Measurements from ENCODE around the gene IMPDH1. TPM values are rescaled to one million over a fixed set of nuclear protein-coding genes. Genes with fewer than 3 reads are reported as not detected.

Gene IMPDH1
- total RNA-seq, 1 donor from 2014 or later, result 81.7 TPM

GRCh38 chr7:128455543-128456254 is 45.9 kb upstream of the IMPDH1 start, which contains the start of gene HILPDA:
Gene HILPDA (plus strand): TSS chr7:128455878. CDS start chr7:128457269, 1,391 bp downstream.
- Mint-ChIP-seq H3K9me3 (ENCODE audit: unreplicated experiment) (peaks cover 6% of the 10 kb centered on the region), H3K27ac (ENCODE audit: unreplicated experiment) (peak within 1 kb of the TSS; percentile 93), H3K27me3 (ENCODE audit: unreplicated experiment) (peaks cover 2% of the 10 kb centered on the region), H3K4me3 (ENCODE audit: unreplicated experiment) (peak within 1 kb of the TSS; percentile 91), H3K36me3 (ENCODE audit: unreplicated experiment) (no peaks in the 10 kb centered on the region), H3K4me1 (ENCODE audit: low read depth, unreplicated experiment) (peaks cover 24% of the 10 kb centered on the region)
- DNase-seq, result peak; percentile 90
- TF ChIP-seq, protein P1, sequence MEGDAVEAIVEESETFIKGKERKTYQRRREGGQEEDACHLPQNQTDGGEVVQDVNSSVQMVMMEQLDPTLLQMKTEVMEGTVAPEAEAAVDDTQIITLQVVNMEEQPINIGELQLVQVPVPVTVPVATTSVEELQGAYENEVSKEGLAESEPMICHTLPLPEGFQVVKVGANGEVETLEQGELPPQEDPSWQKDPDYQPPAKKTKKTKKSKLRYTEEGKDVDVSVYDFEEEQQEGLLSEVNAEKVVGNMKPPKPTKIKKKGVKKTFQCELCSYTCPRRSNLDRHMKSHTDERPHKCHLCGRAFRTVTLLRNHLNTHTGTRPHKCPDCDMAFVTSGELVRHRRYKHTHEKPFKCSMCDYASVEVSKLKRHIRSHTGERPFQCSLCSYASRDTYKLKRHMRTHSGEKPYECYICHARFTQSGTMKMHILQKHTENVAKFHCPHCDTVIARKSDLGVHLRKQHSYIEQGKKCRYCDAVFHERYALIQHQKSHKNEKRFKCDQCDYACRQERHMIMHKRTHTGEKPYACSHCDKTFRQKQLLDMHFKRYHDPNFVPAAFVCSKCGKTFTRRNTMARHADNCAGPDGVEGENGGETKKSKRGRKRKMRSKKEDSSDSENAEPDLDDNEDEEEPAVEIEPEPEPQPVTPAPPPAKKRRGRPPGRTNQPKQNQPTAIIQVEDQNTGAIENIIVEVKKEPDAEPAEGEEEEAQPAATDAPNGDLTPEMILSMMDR (IDR thresholded peaks at IDR 0.05; ENCODE audit: partially characterized antibody, unreplicated experiment), result peak; percentile 6

- Mint-ChIP-seq H3K36me3 (ENCODE audit: unreplicated experiment) (no peaks in the 10 kb centered on the region), H3K4me3 (ENCODE audit: unreplicated experiment) (peak overlapping the region; percentile 91), H3K27ac (ENCODE audit: unreplicated experiment) (peak overlapping the region; percentile 92), H3K27me3 (ENCODE audit: unreplicated experiment) (peaks cover 2% of the 10 kb centered on the region), H3K4me1 (ENCODE audit: low read depth, unreplicated experiment) (peaks cover 24% of the 10 kb centered on the region), H3K9me3 (ENCODE audit: unreplicated experiment) (peaks cover 8% of the 10 kb centered on the region)
- DNase-seq, result no peak
- TF ChIP-seq, protein P1 (IDR thresholded peaks at IDR 0.05; ENCODE audit: partially characterized antibody, unreplicated experiment), result no peak
These were observed 45.2 kb upstream of the IMPDH1 start for GRCh38 chr7:128454808-128455542.

- peak overlapping the region; percentile 91 for H3K4me3 Mint-ChIP-seq (ENCODE audit: unreplicated experiment)
- peak overlapping the region; percentile 92 for H3K27ac Mint-ChIP-seq (ENCODE audit: unreplicated experiment)
- TF ChIP-seq, protein P1 (IDR thresholded peaks at IDR 0.05; ENCODE audit: partially characterized antibody, unreplicated experiment), result no peak
- H3K4me1 Mint-ChIP-seq (ENCODE audit: low read depth, unreplicated experiment), result peaks cover 17% of the 10 kb centered on the region
- H3K36me3 Mint-ChIP-seq (ENCODE audit: unreplicated experiment), result no peaks in the 10 kb centered on the region
- peaks cover 8% of the 10 kb centered on the region for H3K9me3 Mint-ChIP-seq (ENCODE audit: unreplicated experiment)
- DNase-seq, result peak; percentile 71
- H3K27me3 Mint-ChIP-seq (ENCODE audit: unreplicated experiment), result peaks cover 2% of the 10 kb centered on the region
These were observed 44.3 kb upstream of the IMPDH1 start for GRCh38 chr7:128453836-128454804.

GRCh38 chr7:128452552-128452951 is 42.8 kb upstream of the IMPDH1 start:
- TF ChIP-seq, protein P1 (IDR thresholded peaks at IDR 0.05; ENCODE audit: partially characterized antibody, unreplicated experiment), result no peak
- no peaks in the 10 kb centered on the region for H3K36me3 Mint-ChIP-seq (ENCODE audit: unreplicated experiment)
- no peak overlapping the region for H3K27ac Mint-ChIP-seq (ENCODE audit: unreplicated experiment)
- no peak overlapping the region for H3K4me3 Mint-ChIP-seq (ENCODE audit: unreplicated experiment)
- H3K9me3 Mint-ChIP-seq (ENCODE audit: unreplicated experiment), result peaks cover 8% of the 10 kb centered on the region
- H3K4me1 Mint-ChIP-seq (ENCODE audit: low read depth, unreplicated experiment), result peaks cover 12% of the 10 kb centered on the region
- DNase-seq, result no peak
- H3K27me3 Mint-ChIP-seq (ENCODE audit: unreplicated experiment), result peaks cover 2% of the 10 kb centered on the region
